ENCODE results near the gene ACACA. TPM values are rescaled to one million over a fixed set of nuclear protein-coding genes. Genes with fewer than 3 reads are reported as not detected.

ACACA gene
- total RNA-seq, 2 experiments from 2014 or later = 38.6 to 46.3 TPM

DNA sequence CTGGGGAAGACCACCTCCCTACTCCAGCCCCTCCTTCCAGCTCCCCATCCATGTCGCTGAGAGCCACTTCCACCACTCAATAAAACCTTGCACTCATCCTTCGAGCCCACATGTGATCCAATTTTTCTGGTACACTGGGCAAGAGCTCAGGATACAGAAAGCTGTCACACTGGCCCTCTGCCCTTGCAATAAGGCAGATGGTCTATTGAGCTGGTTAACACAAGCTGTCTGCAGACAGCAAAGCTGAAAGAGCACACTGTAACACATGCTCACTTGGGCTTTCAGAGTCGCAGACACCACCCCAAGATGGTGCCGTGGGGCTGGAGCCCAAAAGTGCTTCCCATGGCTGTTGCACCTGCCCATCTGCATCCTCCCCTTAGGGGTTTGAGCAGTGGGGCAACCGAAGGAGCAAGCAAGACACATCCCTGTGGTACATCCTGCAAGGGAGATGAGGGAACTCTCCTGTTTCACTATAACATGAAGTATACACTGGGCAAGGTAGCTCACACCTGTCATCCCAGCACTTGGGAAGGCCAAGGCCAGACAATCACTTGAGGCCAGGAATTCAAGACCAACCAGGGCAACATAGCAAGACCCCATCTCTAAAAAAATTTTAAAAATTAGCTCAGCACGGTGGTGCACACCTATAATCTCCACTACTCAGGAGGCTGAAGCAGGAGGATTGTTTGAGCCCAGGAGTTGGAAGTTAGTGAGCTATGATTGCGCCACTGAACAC is 83.6 kb downstream of the ACACA start:
- no peaks in the 10 kb centered on the region for H3K27me3 Mint-ChIP-seq
- CTCF ChIA-PET = interaction anchor here (0.6 kb wide), 1 partner anchor 247 kb away, joined by 5 read pairs; no protein-coding TSS in a partner anchor
- H3K27ac Mint-ChIP-seq = no peak overlapping the region
- H3K4me3 Mint-ChIP-seq = no peak overlapping the region
- peaks cover 2% of the 10 kb centered on the region for H3K4me1 Mint-ChIP-seq
- DNase-seq = no peak
- H3K36me3 Mint-ChIP-seq (ENCODE audit: low read depth) = peaks cover 13% of the 10 kb centered on the region
- no peaks in the 10 kb centered on the region for H3K9me3 Mint-ChIP-seq
- POLR2A ChIA-PET = no interaction called here

DNA sequence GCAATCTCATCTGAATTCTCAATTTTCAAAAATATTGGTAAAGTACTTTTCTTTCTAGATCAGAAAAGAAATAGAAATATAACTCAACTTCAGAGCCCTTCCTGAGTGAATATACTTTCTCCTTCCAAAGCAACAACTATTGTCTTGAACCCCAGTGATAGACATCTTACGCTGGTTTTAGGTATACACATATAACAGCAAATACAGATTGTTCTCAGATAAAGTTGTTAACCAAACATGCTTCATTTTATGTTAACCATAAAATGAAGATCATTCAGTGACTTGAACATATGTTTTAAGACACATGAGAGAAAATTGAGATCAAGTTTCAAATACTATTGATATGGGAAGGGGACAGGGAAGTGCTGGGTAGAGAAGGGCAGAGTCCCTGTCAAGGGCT is 84.5 kb downstream of the ACACA start:
- Mint-ChIP-seq H3K36me3 (ENCODE audit: low read depth) (peaks cover 13% of the 10 kb centered on the region), H3K4me1 (peaks cover 2% of the 10 kb centered on the region), H3K9me3 (no peaks in the 10 kb centered on the region), H3K4me3 (no peak overlapping the region), H3K27ac (no peak overlapping the region), H3K27me3 (no peaks in the 10 kb centered on the region)
- POLR2A ChIA-PET = no interaction called here
- CTCF ChIA-PET = interaction anchor here (0.9 kb wide), 1 partner anchor 49 kb away, joined by 4 read pairs; no protein-coding TSS in a partner anchor
- no peak for DNase-seq

DNA sequence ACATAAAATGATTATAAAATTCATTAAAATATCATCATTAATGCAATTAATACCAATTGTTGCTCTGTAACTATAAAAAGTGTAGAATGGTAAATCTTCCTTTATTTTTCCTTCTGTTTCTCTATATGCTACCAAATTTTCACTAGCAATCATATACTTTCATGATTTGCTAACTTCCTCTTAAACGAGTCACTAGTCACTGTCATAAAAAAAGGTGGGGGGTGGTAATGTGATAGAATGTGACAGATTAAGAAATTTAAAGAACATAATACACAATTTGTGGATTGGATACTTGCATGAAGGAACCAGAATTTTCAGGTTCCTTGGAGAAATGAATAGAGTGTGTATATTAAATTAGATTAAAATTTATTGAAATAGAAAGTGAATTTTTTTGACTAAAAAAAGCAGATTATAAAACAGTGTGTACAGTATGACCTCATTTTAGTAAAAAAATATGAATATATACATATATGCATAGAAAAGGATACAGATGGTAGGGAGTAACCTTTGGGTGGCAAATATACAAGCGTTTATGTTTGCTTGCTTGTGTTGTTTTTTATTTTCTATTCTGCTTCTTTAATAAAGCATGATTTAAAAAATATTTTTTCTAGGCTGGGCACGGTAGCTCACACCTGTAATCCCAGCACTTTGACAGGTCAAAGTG is 87.6 kb downstream of the ACACA start:
- Mint-ChIP-seq H3K36me3 (ENCODE audit: low read depth) (peaks cover 19% of the 10 kb centered on the region), H3K27me3 (no peaks in the 10 kb centered on the region), H3K4me3 (no peak overlapping the region), H3K4me1 (peaks cover 2% of the 10 kb centered on the region), H3K9me3 (no peaks in the 10 kb centered on the region), H3K27ac (no peak overlapping the region)
- ChIA-PET CTCF (no interaction called here), POLR2A (no interaction called here)
- DNase-seq = no peak

DNA sequence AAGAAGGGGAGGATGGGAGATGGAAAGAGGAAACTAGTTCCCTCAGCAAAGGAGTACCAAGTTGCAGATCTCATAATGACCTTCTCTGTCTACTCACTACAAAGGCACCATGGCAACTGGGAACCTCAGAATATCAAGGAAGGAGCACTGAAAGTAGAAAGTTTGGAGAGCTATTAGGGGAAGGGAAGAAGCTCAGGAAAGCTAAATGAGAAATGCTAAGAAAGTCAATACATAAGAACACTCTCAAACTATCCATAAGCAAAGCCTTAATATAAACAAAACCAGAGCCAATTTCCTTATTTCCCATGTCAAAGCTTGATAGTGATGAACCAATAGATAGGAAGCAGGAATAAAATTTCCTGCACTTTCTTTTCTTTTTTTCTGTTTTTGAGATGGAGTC is 88.8 kb downstream of the ACACA start:
- H3K4me1 Mint-ChIP-seq = peaks cover 2% of the 10 kb centered on the region
- CTCF ChIA-PET = interaction anchor here (0.6 kb wide), 1 partner anchor 24 kb away, joined by 3 read pairs; no protein-coding TSS in a partner anchor
- H3K36me3 Mint-ChIP-seq (ENCODE audit: low read depth) = peaks cover 9% of the 10 kb centered on the region
- no peak overlapping the region for H3K27ac Mint-ChIP-seq
- no peaks in the 10 kb centered on the region for H3K27me3 Mint-ChIP-seq
- H3K9me3 Mint-ChIP-seq = no peaks in the 10 kb centered on the region
- POLR2A ChIA-PET = no interaction called here
- no peak overlapping the region for H3K4me3 Mint-ChIP-seq
- DNase-seq = no peak

DNA sequence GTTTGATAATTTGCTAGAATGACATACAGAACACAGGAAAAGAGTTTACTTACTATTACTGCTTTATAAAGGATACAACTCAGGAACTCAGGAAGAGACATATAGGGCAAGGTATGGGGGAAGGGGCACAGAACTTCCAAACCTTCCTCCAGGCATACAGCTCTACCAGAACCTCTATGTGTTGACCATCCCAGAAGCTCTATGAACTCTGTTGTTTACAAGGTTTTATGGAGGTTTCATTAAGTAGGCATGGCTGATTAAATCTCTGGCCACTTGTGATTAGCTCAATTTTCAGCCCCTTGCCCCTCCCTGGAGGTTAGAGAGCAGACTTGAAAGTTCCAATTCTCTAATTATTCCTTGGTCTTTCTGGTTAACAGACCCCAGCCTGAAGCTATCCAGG is 91.0 kb downstream of the ACACA start:
- H3K36me3 Mint-ChIP-seq (ENCODE audit: low read depth) = peaks cover 12% of the 10 kb centered on the region
- ChIA-PET CTCF (interaction anchor here (1.2 kb wide), 1 partner anchor 75 kb away, joined by 3 read pairs; no protein-coding TSS in a partner anchor), POLR2A (no interaction called here)
- no peaks in the 10 kb centered on the region for H3K9me3 Mint-ChIP-seq
- no peak overlapping the region for H3K4me3 Mint-ChIP-seq
- H3K27ac Mint-ChIP-seq = no peak overlapping the region
- no peak for DNase-seq
- H3K27me3 Mint-ChIP-seq = no peaks in the 10 kb centered on the region
- H3K4me1 Mint-ChIP-seq = peaks cover 2% of the 10 kb centered on the region

DNA sequence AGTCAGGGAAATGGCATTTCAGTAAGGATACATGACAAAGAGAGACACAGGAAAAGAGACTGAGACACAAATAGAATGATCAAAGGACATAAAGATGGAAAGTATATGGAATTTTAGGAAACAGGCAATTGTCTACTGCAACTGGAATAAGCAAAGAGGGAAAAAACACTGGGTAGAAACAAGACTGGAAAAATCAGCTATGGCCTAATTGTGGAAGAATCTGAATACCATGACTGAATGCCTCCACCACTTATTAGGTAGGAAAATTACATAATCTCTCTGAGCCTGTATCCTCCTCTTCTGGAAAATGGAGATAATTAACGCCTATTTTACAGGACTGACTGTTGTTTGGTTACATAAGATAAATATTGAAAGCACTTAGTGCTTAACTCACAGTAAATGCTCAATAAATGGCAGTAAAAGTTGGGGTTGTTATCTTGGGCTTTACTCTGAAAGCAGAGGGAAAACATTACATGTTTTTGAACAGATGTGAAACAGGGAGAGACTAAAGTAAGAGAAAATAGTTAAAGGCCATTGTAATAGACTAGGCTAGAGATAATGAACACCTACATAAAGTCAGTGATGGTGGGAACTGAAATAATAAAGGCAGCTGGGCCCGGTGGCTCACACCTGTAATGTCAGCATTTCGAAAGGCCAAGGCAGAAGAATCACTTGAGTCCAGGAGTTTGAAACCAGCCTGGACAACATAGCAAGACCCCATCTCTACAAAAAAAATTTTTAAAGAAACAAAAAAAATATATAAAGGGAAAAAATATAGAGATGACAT is 94.3 kb downstream of the ACACA start:
- CTCF ChIA-PET = no interaction called here
- no peak overlapping the region for H3K4me3 Mint-ChIP-seq
- H3K27ac Mint-ChIP-seq = no peak overlapping the region
- POLR2A ChIA-PET = no interaction called here
- H3K4me1 Mint-ChIP-seq = no peaks in the 10 kb centered on the region
- H3K27me3 Mint-ChIP-seq = no peaks in the 10 kb centered on the region
- DNase-seq = no peak
- no peaks in the 10 kb centered on the region for H3K9me3 Mint-ChIP-seq
- H3K36me3 Mint-ChIP-seq (ENCODE audit: low read depth) = peaks cover 11% of the 10 kb centered on the region

DNA sequence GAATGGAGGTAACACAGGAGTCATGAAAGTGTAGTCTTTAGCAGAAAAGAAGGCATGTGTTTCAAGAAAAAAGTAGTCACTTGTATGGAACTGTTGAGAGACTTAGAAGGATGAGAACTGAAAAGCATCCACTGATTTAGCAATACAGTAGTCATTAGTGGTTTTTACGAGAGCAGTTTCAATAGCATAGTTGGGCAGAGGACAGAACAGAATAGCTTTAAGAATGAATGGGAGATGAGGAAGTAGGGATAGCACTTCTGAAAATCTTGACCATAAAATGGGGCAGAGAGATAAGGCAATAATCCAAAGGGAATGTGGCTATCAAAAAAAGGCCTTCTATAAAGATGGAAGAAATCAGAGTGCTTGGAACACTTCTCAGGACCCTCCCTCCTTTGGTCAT is 95.7 kb downstream of the ACACA start:
- Mint-ChIP-seq H3K36me3 (ENCODE audit: low read depth) (peaks cover 14% of the 10 kb centered on the region), H3K27ac (no peak overlapping the region), H3K9me3 (no peaks in the 10 kb centered on the region), H3K4me1 (no peaks in the 10 kb centered on the region), H3K27me3 (no peaks in the 10 kb centered on the region), H3K4me3 (no peak overlapping the region)
- POLR2A ChIA-PET = no interaction called here
- no peak for DNase-seq
- CTCF ChIA-PET = no interaction called here

DNA sequence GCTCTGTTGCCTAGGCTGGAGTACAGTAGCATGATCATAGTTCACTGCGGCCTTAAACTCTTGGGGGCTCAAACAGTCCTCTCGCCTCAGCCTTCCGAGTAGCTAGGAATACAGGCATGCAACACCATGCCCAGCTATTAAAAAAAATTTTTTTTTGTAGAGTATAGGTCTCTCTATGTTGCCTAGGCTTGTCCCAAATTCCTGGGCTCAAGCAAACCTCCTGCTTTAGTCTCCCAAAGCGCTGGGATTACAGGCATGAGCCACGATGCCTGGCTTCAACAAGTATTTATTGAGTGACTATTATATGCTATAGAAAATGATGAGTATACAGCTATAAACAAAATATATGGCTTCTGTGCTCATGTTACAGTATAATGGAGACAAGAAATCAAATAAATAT is 97.6 kb downstream of the ACACA start:
- Mint-ChIP-seq H3K27ac (no peak overlapping the region), H3K4me1 (no peaks in the 10 kb centered on the region), H3K4me3 (no peak overlapping the region), H3K36me3 (ENCODE audit: low read depth) (peaks cover 8% of the 10 kb centered on the region), H3K9me3 (no peaks in the 10 kb centered on the region), H3K27me3 (no peaks in the 10 kb centered on the region)
- ChIA-PET CTCF (no interaction called here), POLR2A (no interaction called here)
- no peak for DNase-seq

DNA sequence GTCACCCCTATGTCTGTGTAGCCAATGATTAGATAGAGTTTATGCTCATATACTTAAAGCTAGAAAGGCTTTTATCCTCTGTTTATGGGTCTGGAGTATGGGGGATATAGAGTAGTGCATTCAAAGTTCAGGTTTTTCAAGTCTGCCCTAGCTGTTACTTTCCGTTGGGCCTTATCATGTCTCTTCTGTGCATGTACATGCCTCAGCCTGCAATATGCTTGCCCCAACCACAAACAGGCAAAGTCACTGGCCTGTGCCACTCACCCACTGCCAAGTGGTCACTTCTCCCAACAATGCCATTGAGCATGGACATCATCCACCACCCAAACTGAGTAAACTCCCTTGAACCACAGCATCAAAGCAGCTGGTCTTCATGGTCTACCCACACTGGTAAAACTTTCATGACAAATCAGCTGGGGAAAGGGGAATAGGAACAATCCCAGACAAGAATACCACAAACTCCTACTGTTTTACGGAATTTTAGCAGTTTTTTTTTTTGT is 101.2 kb downstream of the ACACA start:
- ChIA-PET POLR2A (no interaction called here), CTCF (interaction anchor here (1.1 kb wide), 1 partner anchor 11 kb away, joined by 4 read pairs; no protein-coding TSS in a partner anchor)
- no peak overlapping the region for H3K4me3 Mint-ChIP-seq
- peaks cover 7% of the 10 kb centered on the region for H3K36me3 Mint-ChIP-seq (ENCODE audit: low read depth)
- H3K9me3 Mint-ChIP-seq = no peaks in the 10 kb centered on the region
- H3K27me3 Mint-ChIP-seq = no peaks in the 10 kb centered on the region
- DNase-seq = no peak
- H3K4me1 Mint-ChIP-seq = no peaks in the 10 kb centered on the region
- no peak overlapping the region for H3K27ac Mint-ChIP-seq

DNA sequence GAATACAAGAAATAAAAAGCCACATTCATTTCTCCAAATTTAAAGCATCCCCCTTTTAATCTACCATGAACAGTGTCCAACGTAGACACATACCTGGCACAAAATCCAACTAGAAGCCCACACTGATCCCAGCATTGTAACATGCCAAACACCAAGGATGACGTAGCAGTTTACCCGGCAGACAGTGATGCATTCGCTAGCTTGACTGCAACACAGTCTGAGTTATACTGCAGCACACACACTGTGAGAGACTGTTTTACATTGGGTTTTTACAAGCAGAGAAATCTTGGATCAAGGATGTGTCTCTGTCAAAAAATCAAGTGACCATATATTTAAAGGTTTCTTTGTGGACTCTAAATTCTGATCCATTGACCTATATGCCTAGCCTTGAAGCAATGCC is 105.3 kb downstream of the ACACA start:
- ChIA-PET CTCF (no interaction called here), POLR2A (interaction anchor here (0.5 to 1.2 kb wide), 2 partner anchors 12 to 51 kb away, joined by 3 to 5 read pairs; no protein-coding TSS in a partner anchor)
- no peak overlapping the region for H3K4me3 Mint-ChIP-seq

DNA sequence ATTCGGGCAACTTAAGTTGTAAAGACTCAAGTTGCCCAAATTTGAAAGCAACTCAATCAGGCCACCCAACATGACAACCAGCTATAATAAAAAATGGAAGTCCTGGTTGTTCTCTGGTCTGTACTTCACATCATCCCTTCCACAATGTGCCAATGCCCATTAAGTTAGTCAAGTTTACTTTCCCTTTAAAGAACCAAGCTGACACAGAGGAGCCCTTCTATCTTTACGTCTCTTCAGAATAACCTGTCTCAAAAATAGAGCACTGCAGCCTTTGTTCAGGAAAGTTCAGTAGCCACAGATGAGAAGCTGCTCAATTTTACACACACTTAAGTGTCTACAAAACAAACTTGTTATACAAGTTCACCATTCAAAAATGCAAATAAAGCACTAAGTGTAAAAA is 106.0 kb downstream of the ACACA start:
- CTCF ChIA-PET = no interaction called here
- no peaks in the 10 kb centered on the region for H3K27me3 Mint-ChIP-seq

More for the DNA sequence above, 105.3 kb downstream of the ACACA start:
- H3K4me1 Mint-ChIP-seq = peaks cover 7% of the 10 kb centered on the region
- H3K36me3 Mint-ChIP-seq (ENCODE audit: low read depth) = peaks cover 2% of the 10 kb centered on the region
- no peak overlapping the region for H3K27ac Mint-ChIP-seq
- H3K27me3 Mint-ChIP-seq = no peaks in the 10 kb centered on the region
- no peak for DNase-seq
- no peaks in the 10 kb centered on the region for H3K9me3 Mint-ChIP-seq

DNA sequence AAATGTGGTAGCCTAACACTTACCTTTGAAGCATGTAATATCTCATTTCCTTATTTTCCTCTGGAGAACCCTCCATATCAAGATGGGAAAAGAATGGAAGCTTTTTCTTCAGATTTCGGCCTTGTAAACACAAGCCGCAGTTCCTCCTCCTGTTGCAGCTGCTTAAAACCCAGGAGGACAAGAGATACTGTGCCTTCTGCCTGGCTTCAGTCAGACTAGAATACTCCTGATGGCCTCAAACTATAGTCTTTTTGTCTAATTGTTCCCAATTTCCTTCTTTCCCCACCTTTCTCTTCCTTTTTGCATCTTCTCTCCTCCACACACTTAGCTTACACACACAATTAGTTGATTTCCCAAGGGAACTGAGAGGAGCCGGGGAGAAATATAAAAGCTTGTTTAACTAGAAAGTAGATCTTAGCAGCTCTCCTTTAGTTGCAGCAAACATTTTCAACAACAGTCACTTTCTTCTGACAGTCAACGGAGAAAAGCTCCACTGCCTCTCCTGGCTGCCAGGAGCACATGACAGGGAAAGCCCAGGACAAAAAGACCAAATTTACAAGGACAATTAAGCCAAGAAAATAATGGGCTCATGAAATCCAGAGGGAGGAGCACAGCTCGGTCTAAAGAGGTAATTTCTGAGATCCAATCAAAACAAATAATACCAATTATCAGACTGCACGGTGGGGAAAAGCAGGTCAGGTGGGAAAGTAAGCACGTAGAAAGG is 107.2 kb downstream of the ACACA start:
- Mint-ChIP-seq H3K9me3 (no peaks in the 10 kb centered on the region), H3K4me3 (no peak overlapping the region), H3K27me3 (no peaks in the 10 kb centered on the region), H3K36me3 (ENCODE audit: low read depth) (peaks cover 2% of the 10 kb centered on the region), H3K4me1 (peaks cover 7% of the 10 kb centered on the region), H3K27ac (no peak overlapping the region)
- POLR2A ChIA-PET = no interaction called here
- no peak for DNase-seq
- CTCF ChIA-PET = interaction anchor here (0.8 kb wide), 1 partner anchor 87 kb away, joined by 3 read pairs; no protein-coding TSS in a partner anchor

More for the DNA sequence above, 106.0 kb downstream of the ACACA start:
- Mint-ChIP-seq H3K9me3 (no peaks in the 10 kb centered on the region), H3K27ac (no peak overlapping the region), H3K4me3 (no peak overlapping the region), H3K36me3 (ENCODE audit: low read depth) (peaks cover 2% of the 10 kb centered on the region), H3K4me1 (peaks cover 7% of the 10 kb centered on the region)
- POLR2A ChIA-PET = interaction anchor here (1.2 kb wide), 1 partner anchor 11 kb away, joined by 5 read pairs; no protein-coding TSS in a partner anchor
- no peak for DNase-seq

Data from activated CD4-positive, alpha-beta memory T cell treated with anti-CD3 and anti-CD28 coated beads, Interleukin-2, amount 10 ng/mL, durations not matched to agents 7 days and 5 days (primary cell).